NCI-H69 (cell line): ENCODE data around the gene CATSPERD.
"Not testable (repeated sequence)": the region's sequence is repeated elsewhere in the genome, so short reads cannot be mapped to it uniquely, and the experiment has no call there.

Source experiments
- DNase-seq: peaks from one replicate; lab custom pipeline; 2025; lab: John Stamatoyannopoulos, UW

The CATSPERD gene

GRCh38 chr19:5698635-5699422 is 21.6 kb upstream of the CATSPERD start:
- DNase-seq, result no peak

DNA sequence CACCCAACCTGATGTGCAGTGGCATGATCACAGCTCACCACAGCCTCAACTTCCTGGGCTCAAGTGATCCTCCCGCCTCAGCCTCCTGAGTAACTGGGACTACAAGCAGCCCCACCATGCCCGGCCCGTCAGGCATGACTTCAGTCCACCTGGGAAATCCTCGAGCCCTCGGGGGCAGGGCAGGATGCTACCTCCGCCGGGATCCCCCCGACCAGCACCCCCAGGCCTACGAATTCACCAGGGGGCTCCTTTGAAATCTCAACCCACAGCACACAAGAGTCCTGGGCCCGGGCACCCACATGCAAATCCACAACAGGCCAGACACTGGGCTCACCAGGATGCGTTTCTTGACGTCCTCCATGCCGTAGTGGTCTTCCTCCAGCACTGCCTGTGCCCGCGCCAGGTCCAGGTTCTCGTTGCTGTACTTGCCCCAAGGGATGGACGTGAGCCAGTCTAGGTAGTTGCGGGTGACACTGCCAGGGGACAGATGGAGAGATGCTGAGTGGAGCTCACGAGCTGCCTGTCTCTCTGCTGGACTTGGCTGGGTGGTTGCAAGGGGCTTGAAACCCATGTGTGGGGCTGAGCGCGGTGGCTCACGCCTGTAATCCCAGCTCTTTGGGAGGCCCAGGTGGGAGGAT is 19.9 kb upstream of the CATSPERD start:
- no peak for DNase-seq

DNA sequence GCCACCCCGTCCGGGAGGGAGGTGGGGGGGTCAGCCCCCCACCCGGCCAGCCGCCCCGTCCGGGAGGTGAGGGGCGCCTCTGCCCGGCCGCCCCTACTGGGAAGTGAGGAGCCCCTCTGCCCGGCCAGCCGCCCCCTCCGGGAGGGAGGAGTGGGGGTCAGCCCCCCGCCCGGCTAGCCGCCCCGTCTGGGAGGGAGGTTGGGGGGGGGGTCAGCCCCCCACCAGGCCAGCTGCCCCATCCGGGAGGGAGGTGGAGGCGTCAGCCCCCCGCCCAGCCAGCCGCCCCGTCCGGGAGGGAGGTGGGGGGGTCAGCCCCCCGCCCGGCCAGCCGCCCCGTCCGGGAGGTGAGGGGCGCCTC is 18.4 kb upstream of the CATSPERD start:
- not testable (repeated sequence) for DNase-seq

- DNase-seq, result no peak
These were observed 16.3 kb upstream of the CATSPERD start for GRCh38 chr19:5703819-5704818.

GRCh38 chr19:5705552-5705951 is 14.9 kb upstream of the CATSPERD start:
- DNase-seq, result no peak

- DNase-seq, result no peak
These were observed 13.4 kb upstream of the CATSPERD start for GRCh38 chr19:5706876-5707573.

- no peak for DNase-seq
These were observed 12.6 kb upstream of the CATSPERD start for GRCh38 chr19:5707576-5708575.

- DNase-seq, result no peak
These were observed 9.4 kb upstream of the CATSPERD start for GRCh38 chr19:5711025-5711424.

GRCh38 chr19:5711713-5712161 is 8.7 kb upstream of the CATSPERD start:
- DNase-seq, result no peak

DNA sequence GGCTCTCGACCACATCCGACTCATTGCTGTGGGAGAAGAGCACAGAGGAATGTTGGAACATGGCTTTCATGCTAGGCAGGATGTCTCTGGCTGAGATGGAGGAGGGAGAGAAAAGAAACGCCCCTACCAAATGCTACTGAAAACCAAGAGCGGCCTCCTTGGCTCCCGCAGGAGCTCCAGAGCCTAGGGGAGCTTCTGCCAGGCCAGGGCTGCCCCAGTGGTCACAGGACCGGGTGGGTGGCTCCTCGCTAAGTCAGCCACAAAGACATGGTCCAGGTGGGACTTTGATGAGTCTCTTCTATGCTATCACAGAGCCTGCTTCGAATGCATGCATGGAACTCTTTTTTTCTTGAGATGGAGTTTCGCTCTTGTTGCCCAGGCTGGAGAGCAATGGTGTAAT is 7.2 kb upstream of the CATSPERD start:
- DNase-seq, result no peak

- DNase-seq, result no peak
These were observed 5.6 kb upstream of the CATSPERD start for GRCh38 chr19:5714816-5715215.

GRCh38 chr19:5717215-5717935 is 3.1 kb upstream of the CATSPERD start:
- no peak for DNase-seq

DNA sequence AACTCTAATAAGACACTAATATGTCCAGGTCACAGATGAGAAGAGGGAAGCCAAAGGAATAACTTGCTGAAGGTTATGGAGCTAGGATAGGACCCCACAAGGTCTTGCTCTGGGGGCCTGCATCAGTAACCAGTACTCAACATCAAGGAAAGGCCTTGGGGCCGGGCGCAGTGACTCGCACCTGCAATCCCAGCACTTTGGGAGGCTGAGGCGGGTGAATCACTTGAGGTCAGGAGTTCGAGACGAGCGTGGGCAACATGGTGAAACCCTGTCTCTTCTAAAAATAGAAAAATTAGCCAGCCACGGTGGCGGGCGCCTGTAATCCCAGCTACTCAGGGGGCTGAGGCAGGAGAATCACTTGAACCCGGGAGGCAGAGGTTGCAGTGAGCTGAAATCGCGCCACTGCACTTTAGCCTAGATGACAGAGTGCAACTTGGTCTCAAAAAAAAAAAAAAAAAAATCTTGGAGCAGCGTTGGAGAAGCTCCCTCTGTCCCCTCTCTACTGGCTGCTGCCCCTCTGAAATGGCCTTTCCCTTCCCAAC is 2.3 kb upstream of the CATSPERD start:
- DNase-seq, result no peak

DNA sequence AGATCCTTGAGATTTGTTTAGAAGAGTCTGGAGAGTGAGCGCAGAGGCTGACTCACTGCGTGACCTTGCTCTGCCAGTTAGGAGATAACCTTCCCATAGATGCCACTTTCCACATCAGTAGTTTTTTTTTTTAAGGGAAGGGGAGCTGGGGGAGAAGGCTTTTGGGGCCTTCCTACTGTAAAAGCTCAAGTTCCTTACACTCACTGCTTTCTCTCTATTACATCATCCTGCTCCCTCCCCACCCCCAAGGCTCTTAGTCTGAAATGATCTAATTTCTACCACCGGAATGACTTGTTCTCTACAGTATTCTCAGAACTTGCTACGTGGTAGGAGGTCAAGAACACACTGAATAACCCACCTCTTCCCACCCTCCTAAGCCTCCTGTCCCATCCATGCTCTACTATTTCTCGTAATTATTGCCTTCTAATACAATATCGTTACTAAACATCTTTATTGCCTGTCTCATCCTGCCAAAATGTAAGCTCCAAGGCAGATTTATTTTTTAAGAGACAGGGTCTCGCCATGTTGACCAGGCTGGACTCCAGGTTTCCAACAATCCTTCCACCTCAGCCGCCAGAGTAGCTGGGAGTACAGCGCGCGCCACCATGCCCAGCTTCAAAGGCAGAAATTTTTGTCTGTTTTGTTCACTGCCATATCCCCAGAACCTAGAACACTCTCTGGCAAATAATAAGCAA is 1.7 kb upstream of the CATSPERD start:
- peak; percentile 41 for DNase-seq

DNA sequence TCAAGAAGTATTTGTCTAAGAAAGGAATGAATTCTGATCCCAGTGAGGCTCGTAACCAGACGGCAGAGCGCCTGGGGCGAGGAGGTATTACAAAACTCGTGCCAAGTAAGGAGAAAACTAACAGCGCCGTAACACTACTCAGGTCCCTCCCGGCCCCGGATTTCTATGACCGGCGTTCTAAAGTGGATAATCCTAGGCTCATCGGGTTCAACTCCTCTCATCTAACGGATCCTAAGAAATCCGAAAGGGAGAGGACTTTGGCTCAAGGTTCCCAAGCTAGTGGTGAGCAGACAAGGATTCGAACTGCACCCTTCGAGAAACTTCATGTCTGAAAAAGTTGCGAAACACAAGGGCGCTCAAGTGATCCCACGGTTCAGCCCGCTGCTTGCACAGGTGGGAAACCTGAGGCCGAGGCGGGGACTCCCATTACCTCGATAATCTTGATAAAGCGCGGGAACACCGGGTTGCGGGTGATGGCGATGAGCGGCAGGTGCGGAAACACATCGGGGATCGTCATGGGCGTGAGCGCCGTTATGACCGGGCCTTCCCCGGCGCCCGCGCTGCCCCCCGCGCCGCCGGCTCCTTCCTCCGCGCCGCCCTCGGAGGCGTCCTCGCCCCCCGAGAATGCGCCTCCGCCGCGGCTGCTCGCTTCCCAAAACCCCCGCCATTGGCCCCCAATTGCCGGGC is 1.0 kb upstream of the CATSPERD start:
- DNase-seq, result peak; percentile 54

DNA sequence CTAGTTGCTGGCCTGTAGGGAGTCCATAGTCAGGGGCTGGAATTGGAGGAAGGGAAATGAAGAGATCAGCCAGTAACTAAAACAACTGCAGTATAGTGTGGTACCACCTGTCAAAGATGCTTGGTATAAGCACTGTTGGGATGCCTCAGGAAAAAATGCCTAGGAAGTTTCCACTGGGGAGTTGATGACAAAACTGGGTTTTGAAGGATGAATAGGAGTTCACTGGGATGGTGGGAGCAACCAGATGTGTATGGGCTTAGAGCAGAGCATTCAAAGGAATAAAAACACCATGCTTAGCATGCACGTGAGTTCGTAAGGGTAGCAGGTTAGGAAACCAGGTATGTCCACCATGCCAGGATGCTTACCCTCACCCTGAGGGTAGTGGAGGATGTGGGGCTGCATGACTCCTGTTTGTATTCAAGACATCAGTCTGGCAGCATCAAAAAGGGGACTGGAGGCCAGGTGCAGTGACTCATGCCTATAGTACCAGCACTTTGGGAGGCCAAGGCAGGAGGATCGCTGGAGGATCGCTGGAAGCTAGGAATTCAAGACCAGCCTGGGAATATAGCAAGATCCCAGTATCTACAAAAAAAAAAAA is 7.1 kb downstream of the CATSPERD start:
- no peak for DNase-seq

GRCh38 chr19:5733172-5733571 is 12.7 kb downstream of the CATSPERD start:
- DNase-seq, result not testable (repeated sequence)

- no peak for DNase-seq
These were observed 18.0 kb downstream of the CATSPERD start for GRCh38 chr19:5738423-5738822.
